Endothelial cell of umbilical vein (primary cell): ENCODE results near the gene KIFC3. TPM values are rescaled to one million over a fixed set of nuclear protein-coding genes. Genes with fewer than 3 reads are reported as not detected.

Experiments used
- BruUV-seq: library from RNA; stranded (reverse); fragments of 400-500 nt; replicated peaks from 2 replicates; lab custom pipeline; 2021; lab: Mats Ljungman, UMichigan
- CTCF ChIA-PET: fragments of 300-600, 350-600 bp; sonication (Branson Sonifier 250); formaldehyde crosslinking; loops from one replicate; lab custom pipeline; 2021; ENCODE audit warnings: antibody characterized with exemption, inconsistent platforms; lab: Charles Lee
- POLR2A ChIA-PET: fragments of 300-600, 350-600 bp; sonication (Branson Sonifier 250); formaldehyde crosslinking; loops from one replicate; lab custom pipeline; 2021; ENCODE audit warnings: antibody characterized with exemption, inconsistent platforms; lab: Charles Lee
- DNase-seq: peaks from one replicate; pipeline ENCODE4 v3.0.0-alpha.2; 2011; ENCODE audit warnings: low read depth, low spot score
- FAIRE-seq: peaks from 2 replicates; lab custom pipeline; 2011; peaks lifted over from hg19 to GRCh38; lab: Jason Lieb, UNC
- H2AFZ ChIP-seq: 2 replicates; pipeline ENCODE4 v1.6.0; 2012; ENCODE audit warnings: low read depth, low read length, control low read depth, inconsistent platforms
- H3K27ac ChIP-seq: 2 replicates; pipeline ENCODE4 v1.5.1; 2011; ENCODE audit warnings: low read depth, mild to moderate bottlenecking, control low read depth, low read length, moderate library complexity; ENCODE audit not compliant: insufficient read depth
- H3K27me3 ChIP-seq, 2 experiments: 2 replicates each; pipeline versions ENCODE4 v1.6.0 to v1.6.1; 2011; ENCODE audit warnings: low read length in 2 of 2, mixed read lengths in 1 of 2; ENCODE audit not compliant: control insufficient read depth in 2 of 2, insufficient read depth in 2 of 2
- H3K36me3 ChIP-seq, 2 experiments: 2 replicates in 1 of 2; 3 replicates in 1 of 2; pipeline ENCODE4 v1.5.1; 2011; ENCODE audit warnings: low read length in 2 of 2, mild to moderate bottlenecking in 1 of 2, moderate library complexity in 1 of 2; ENCODE audit not compliant: control insufficient read depth in 2 of 2, insufficient read depth in 2 of 2; ENCODE audit errors: extremely low read depth in 1 of 2
- H3K4me1 ChIP-seq: 3 replicates; pipeline ENCODE4 v1.5.1; 2011; ENCODE audit warnings: mild to moderate bottlenecking, low read length; ENCODE audit not compliant: control insufficient read depth, insufficient read depth; ENCODE audit errors: extremely low read depth
- H3K4me2 ChIP-seq: 2 replicates; pipeline ENCODE4 v1.6.1; 2011; ENCODE audit warnings: low read length, control low read depth, mixed read lengths; ENCODE audit not compliant: insufficient read depth
- H3K4me3 ChIP-seq, 3 experiments: fragments of 200-600 bp in 1 of 3; sonication (generic), shearing (Covaris generic) in 1 of 3; replicated peaks in 1 of 3; 2 replicates each; pipeline ENCODE4 v1.5.1; 2011 to 2016; ENCODE audit warnings: control low read depth in 3 of 3, low read length in 3 of 3, mild to moderate bottlenecking in 2 of 3, inconsistent platforms in 1 of 3, low read depth in 1 of 3, moderate library complexity in 1 of 3; ENCODE audit not compliant: insufficient read depth in 1 of 3
- H3K79me2 ChIP-seq: 2 replicates; pipeline ENCODE4 v1.6.0; 2012; ENCODE audit warnings: low read length, inconsistent platforms; ENCODE audit not compliant: control insufficient read depth, insufficient read depth
- H3K9ac ChIP-seq: replicated peaks from 2 replicates; pipeline ENCODE3; 2011; ENCODE audit warnings: low read length, control low read depth; ENCODE audit not compliant: insufficient read depth; ENCODE audit errors: extremely low read depth
- H3K9me1 ChIP-seq: replicated peaks from 3 replicates; pipeline ENCODE4 v1.6.0; 2011; ENCODE audit warnings: mild to moderate bottlenecking, low read length; ENCODE audit not compliant: control insufficient read depth, insufficient read depth; ENCODE audit errors: extremely low read depth
- H3K9me3 ChIP-seq: replicated peaks from 2 replicates; pipeline ENCODE4 v1.5.1; 2012; ENCODE audit warnings: low read length, inconsistent platforms; ENCODE audit not compliant: control insufficient read depth, insufficient read depth
- H4K20me1 ChIP-seq: replicated peaks from 2 replicates; pipeline ENCODE3; 2011; ENCODE audit warnings: mild to moderate bottlenecking, low read length; ENCODE audit not compliant: control insufficient read depth, insufficient read depth; ENCODE audit errors: extremely low read depth
- EZH2 ChIP-seq: IDR thresholded peaks from 2 replicates; pipeline ENCODE4 v1.6.1; 2012; ENCODE audit warnings: borderline replicate concordance, low read depth, mild to moderate bottlenecking, moderate library complexity, low read length, inconsistent platforms; ENCODE audit not compliant: severe bottlenecking
- FOS ChIP-seq: IDR thresholded peaks from 2 replicates; pipeline ENCODE4 v1.6.1; 2011; ENCODE audit warnings: mild to moderate bottlenecking, low read length, moderate library complexity, borderline replicate concordance; ENCODE audit not compliant: insufficient read depth
- GATA2 ChIP-seq: IDR thresholded peaks from 2 replicates; pipeline ENCODE4 v1.7.0; 2011; ENCODE audit warnings: low read depth, mild to moderate bottlenecking, moderate library complexity, mixed read lengths, low read length; ENCODE audit not compliant: insufficient read length, insufficient read depth
- JUN ChIP-seq: IDR thresholded peaks from 2 replicates; pipeline ENCODE4 v1.6.1; 2011; ENCODE audit warnings: borderline replicate concordance, low read depth; ENCODE audit not compliant: insufficient read length, insufficient read depth
- MYC ChIP-seq: IDR thresholded peaks from one replicate; pipeline ENCODE4 v1.6.1; 2011; ENCODE audit warnings: mild to moderate bottlenecking, low read depth, low read length
- POLR2A ChIP-seq: IDR thresholded peaks from 2 replicates; pipeline ENCODE4 v1.6.1; 2012; ENCODE audit warnings: low read depth, mild to moderate bottlenecking, control low read depth, low read length
- POLR2AphosphoS5 ChIP-seq: IDR thresholded peaks from 2 replicates; pipeline ENCODE4 v1.6.1; 2012; ENCODE audit warnings: low read depth, mild to moderate bottlenecking, control low read depth, low read length, moderate library complexity; ENCODE audit not compliant: insufficient read depth
- dilution Hi-C: fragments of 300-500 bp; cut with MboI; formaldehyde crosslinking; loops from one replicate; pipeline ENCODE4 v1.15.0; 2019; ENCODE audit warnings: low sequenced_read_pairs; ENCODE audit not compliant: extremely low pct_ligation_motif_present
- intact Hi-C: fragments of 100-400 bp; cut with micrococcal nuclease; formaldehyde crosslinking; loops from one replicate; pipeline ENCODE4 v1.10.0; 2022
- polyA plus RNA-seq, 4 experiments: library from polyadenylated mRNA; depleted of rRNA in 3 of 4; stranded (reverse) in 3 of 4; unstranded in 1 of 4; fragments of >200 nt; gene quantifications; 2 replicates each; pipeline versions ENCODE4 v1.2.1 to v1.2.3, GENCODE V29; 2011 to 2012; ENCODE audit warnings: missing spikeins in 1 of 4
- total RNA-seq: library from RNA; stranded (reverse); gene quantifications from 2 replicates; pipeline ENCODE4 v1.2.3, GENCODE V29; 2021
- TF ChIP-seq, protein P1 (sequence below): IDR thresholded peaks from 2 replicates; pipeline ENCODE4 v1.6.1; 2011; ENCODE audit not compliant: insufficient read depth, insufficient read length
- TF ChIP-seq, protein P2 (sequence below), 2 donors: IDR thresholded peaks; 1 replicate in 1 of 2; 2 replicates in 1 of 2; pipeline ENCODE4 v1.5.1; 2011; ENCODE audit warnings: low read length in 2 of 2, mild to moderate bottlenecking in 2 of 2, moderate library complexity in 2 of 2, control low read depth in 1 of 2, inconsistent platforms in 1 of 2, low read depth in 1 of 2; ENCODE audit not compliant: insufficient read depth in 1 of 2; ENCODE audit errors: extremely low read depth in 1 of 2

Gene KIFC3
- total and polyA plus RNA-seq, 2 donors (not counting 3 experiments of a cell fraction or from before 2014, with no cell fraction given), result 36.3 to 62.2 TPM

DNA sequence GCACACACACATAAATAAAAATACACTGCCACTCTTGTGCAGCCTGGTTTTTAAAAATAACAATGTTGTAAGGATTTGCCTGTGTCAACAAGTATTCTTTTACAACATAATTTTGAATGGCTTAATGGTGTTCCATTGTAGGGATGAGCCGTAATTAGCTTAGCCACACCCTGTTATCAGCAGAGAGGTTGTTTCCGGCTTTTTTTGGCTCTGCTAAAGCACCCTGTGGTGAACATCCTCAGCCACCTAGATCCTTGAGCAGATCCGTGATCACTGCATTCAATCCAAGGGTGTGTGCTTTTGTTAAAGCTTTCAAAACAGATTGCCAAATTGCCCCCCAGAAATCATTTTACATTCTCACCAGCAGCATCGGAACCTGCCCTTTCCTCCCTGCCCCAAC lies 59.7 kb downstream of the KIFC3 start:
- H2AFZ ChIP-seq, result no peak overlapping the region
- CTCF ChIA-PET, result no interaction called here
- dilution Hi-C loops (no loop called here), intact Hi-C loops (no loop called here)
- H3K9me1 ChIP-seq, result no peaks in the 10 kb centered on the region
- no peaks in the 10 kb centered on the region for H3K4me1 ChIP-seq
- H3K27me3 ChIP-seq, result no peaks in the 10 kb centered on the region
- no peaks in the 10 kb centered on the region for H3K79me2 ChIP-seq
- peaks cover 0 to 6% of the 10 kb centered on the region in 2 experiments for H3K36me3 ChIP-seq
- H3K9me3 ChIP-seq, result no peaks in the 10 kb centered on the region
- no peak overlapping the region for H3K27ac ChIP-seq
- DNase-seq (no peak), FAIRE-seq (no peak)
- no peak overlapping the region for H3K9ac ChIP-seq
- no TSS peak for BruUV-seq
- no peaks in the 10 kb centered on the region for H4K20me1 ChIP-seq
- no peak overlapping the region for H3K4me3 ChIP-seq
- H3K4me2 ChIP-seq, result no peak overlapping the region
- TF ChIP-seq EZH2 (no peak), MYC (no peak), GATA2 (no peak), FOS (no peak), POLR2AphosphoS5 (no peak), POLR2A (no peak), JUN (no peak)
- TF ChIP-seq, protein P1, sequence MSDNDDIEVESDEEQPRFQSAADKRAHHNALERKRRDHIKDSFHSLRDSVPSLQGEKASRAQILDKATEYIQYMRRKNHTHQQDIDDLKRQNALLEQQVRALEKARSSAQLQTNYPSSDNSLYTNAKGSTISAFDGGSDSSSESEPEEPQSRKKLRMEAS, result no peak
- TF ChIP-seq, protein P2, sequence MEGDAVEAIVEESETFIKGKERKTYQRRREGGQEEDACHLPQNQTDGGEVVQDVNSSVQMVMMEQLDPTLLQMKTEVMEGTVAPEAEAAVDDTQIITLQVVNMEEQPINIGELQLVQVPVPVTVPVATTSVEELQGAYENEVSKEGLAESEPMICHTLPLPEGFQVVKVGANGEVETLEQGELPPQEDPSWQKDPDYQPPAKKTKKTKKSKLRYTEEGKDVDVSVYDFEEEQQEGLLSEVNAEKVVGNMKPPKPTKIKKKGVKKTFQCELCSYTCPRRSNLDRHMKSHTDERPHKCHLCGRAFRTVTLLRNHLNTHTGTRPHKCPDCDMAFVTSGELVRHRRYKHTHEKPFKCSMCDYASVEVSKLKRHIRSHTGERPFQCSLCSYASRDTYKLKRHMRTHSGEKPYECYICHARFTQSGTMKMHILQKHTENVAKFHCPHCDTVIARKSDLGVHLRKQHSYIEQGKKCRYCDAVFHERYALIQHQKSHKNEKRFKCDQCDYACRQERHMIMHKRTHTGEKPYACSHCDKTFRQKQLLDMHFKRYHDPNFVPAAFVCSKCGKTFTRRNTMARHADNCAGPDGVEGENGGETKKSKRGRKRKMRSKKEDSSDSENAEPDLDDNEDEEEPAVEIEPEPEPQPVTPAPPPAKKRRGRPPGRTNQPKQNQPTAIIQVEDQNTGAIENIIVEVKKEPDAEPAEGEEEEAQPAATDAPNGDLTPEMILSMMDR (IDR thresholded peaks at IDR 0.05; ENCODE audit: extremely low read depth in 1 of 2, insufficient read depth in 1 of 2, low read depth in 1 of 2, low read length in 2 of 2), result no peak
- POLR2A ChIA-PET, result no interaction called here
